Erythroblast (primary cell): ENCODE results near the gene USP48.

Source experiments
- GATA1 ChIP-seq: IDR thresholded peaks from 2 replicates; pipeline ENCODE4 v1.6.1; 2011; ENCODE audit warnings: low read depth, mild to moderate bottlenecking, control low read depth, low read length, moderate library complexity
- POLR2A ChIP-seq: IDR thresholded peaks from 2 replicates; pipeline ENCODE4 v1.6.1; 2011; ENCODE audit warnings: mild to moderate bottlenecking, low read length

DNA sequence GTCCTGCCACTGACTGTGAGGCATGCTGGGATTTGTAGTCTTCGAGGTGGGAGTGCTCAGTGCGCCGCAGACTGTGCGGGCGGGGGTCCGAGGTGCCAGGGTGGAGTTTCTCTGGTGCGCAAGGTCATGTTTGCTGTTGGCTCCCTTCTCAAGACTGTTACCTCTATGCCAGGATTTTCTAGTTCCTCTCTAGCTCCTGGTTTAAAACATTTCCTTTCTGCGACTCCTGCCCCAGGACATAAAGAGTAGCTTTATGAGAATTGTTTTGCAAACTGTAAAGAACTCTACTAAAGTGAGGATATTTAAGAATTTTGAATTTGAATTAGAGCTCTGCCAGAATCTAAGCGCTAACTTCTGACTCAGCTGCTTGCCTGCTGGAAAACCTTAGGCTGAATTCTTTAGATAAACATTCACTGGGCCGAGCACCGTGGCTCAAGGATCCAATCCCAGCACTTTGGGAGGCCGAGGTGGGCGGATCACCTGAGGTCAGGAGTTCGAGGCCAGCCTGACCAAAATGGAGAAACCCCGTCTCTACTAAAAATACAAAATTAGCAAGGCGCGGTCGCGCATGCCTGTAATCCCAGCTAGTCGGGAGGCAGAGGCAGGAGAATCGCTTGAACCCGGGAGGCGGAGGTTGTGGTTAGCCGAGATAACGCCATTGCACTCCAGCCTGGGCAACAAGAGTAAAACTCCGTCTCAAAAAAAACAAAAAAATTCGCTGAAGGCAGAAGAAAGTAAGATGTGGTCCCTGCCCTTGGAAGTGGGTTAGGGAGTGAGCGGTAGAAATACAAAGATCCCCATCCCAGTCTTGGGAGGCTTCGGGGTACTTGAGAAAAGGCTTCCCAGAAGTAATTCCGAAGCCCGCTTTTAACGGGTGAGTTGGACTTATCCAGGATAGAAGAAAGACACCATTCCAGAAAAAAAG is 992 bp upstream of the USP48 start:
- TF ChIP-seq POLR2A: no peak
- no peak for TF ChIP-seq GATA1
